ENCODE results near the gene PARVA.

PARVA gene

GRCh38 chr11:12430351-12430750 is 53.0 kb downstream of the PARVA start:
- TF ChIP-seq REST (IDR thresholded peaks at IDR 0.05; ENCODE audit: insufficient read depth in 1 of 2, low read depth in 2 of 2, low read length in 2 of 2) (no peak), POLR2AphosphoS5 (IDR thresholded peaks at IDR 0.05; ENCODE audit: low read depth, low read length) (no peak), TAF1 (IDR thresholded peaks at IDR 0.05; ENCODE audit: borderline replicate concordance, insufficient read depth, low read length) (no peak), SIN3A (IDR thresholded peaks at IDR 0.05; ENCODE audit: borderline replicate concordance, insufficient read depth, low read length) (no peak), FOXP2 (optimal IDR thresholded peaks at IDR 0.05; ENCODE audit: borderline replicate concordance, extremely low read depth, extremely low read length, insufficient read depth) (no peak)

GRCh38 chr11:12430954-12431595 is 53.7 kb downstream of the PARVA start:
- TF ChIP-seq TAF1 (IDR thresholded peaks at IDR 0.05; ENCODE audit: borderline replicate concordance, insufficient read depth, low read length) (no peak), SIN3A (IDR thresholded peaks at IDR 0.05; ENCODE audit: borderline replicate concordance, insufficient read depth, low read length) (no peak), POLR2AphosphoS5 (IDR thresholded peaks at IDR 0.05; ENCODE audit: low read depth, low read length) (no peak), FOXP2 (optimal IDR thresholded peaks at IDR 0.05; ENCODE audit: borderline replicate concordance, extremely low read depth, extremely low read length, insufficient read depth) (no peak), REST (IDR thresholded peaks at IDR 0.05; ENCODE audit: insufficient read depth in 1 of 2, low read depth in 2 of 2, low read length in 2 of 2) (no peak)

- TF ChIP-seq TAF1 (IDR thresholded peaks at IDR 0.05; ENCODE audit: borderline replicate concordance, insufficient read depth, low read length) (no peak), FOXP2 (optimal IDR thresholded peaks at IDR 0.05; ENCODE audit: borderline replicate concordance, extremely low read depth, extremely low read length, insufficient read depth) (no peak), REST (IDR thresholded peaks at IDR 0.05; ENCODE audit: insufficient read depth in 1 of 2, low read depth in 2 of 2, low read length in 2 of 2) (no peak), POLR2AphosphoS5 (IDR thresholded peaks at IDR 0.05; ENCODE audit: low read depth, low read length) (no peak), SIN3A (IDR thresholded peaks at IDR 0.05; ENCODE audit: borderline replicate concordance, insufficient read depth, low read length) (no peak)
Observed at GRCh38 chr11:12432507-12432906, 55.1 kb downstream of the PARVA start.

GRCh38 chr11:12433121-12433520 is 55.8 kb downstream of the PARVA start:
- TF ChIP-seq POLR2AphosphoS5 (IDR thresholded peaks at IDR 0.05; ENCODE audit: low read depth, low read length) (no peak), FOXP2 (optimal IDR thresholded peaks at IDR 0.05; ENCODE audit: borderline replicate concordance, extremely low read depth, extremely low read length, insufficient read depth) (no peak), TAF1 (IDR thresholded peaks at IDR 0.05; ENCODE audit: borderline replicate concordance, insufficient read depth, low read length) (no peak), SIN3A (IDR thresholded peaks at IDR 0.05; ENCODE audit: borderline replicate concordance, insufficient read depth, low read length) (no peak), REST (IDR thresholded peaks at IDR 0.05; ENCODE audit: insufficient read depth in 1 of 2, low read depth in 2 of 2, low read length in 2 of 2) (no peak)
